ENCODE measurements around the gene ITIH5.

ITIH5 gene

DNA sequence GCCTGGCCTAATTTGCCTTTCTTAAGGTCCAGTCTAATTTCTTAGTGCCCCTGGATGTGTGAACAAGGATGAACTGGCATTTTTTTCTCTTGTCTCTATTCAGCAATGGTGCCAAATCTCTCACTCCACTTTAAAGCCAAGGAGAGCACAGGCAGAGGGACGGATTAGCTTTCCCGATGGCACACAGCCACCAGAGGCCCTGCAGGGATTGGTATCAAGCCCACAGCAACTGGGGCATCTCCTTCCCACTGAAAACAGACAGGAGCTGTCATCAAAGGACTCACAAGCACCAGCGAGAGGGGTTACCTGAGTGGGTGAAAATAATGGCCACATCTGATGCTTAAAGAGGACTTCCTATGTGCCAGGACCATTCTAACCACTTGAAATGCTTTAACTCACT, 83.1 kb downstream of the ITIH5 start:
- no peak for DNase-seq (ENCODE audit: low read depth in 2 of 2)

DNA sequence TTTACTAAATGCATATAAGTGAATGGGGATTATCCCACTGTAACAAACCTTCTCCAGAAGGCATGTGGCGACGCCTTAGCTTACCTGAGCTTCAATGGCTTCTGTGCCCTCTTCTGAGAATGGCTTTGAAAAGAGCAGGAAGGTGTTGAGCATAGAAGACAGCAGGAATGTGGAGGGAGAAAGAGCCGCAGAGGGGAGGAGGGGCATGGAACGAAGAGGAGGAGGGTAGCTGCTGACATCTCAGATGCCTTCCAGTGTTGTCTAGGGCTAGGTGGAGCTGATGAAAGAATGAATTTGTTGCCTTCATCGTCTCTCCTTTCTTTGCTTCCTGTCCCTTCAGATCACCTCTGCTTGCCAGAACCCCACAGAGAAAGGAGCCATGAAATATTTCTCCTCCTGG, 86.2 kb downstream of the ITIH5 start:
- DNase-seq (ENCODE audit: low read depth in 2 of 2), result no peak

DNA sequence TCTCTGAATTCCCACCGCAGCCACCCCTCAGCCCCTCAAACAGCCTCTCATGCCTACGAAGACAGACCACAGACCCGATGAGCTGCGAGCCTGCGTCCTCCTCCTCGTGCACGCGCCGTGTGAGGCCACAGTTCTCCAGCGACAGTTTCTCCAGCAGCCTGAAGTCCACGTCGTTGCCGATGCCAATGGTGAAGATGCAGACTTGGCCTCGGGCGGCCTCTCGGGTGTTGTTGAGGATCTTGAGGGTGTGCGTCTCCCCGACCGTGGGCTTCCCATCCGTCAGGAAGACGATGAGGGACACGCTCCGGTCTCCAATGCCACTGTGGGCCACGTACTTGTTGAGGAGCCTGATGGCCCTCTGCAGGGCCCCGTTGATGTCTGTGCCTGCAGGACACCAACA, 87.1 kb downstream of the ITIH5 start:
- DNase-seq (ENCODE audit: low read depth in 2 of 2), result no peak

DNA sequence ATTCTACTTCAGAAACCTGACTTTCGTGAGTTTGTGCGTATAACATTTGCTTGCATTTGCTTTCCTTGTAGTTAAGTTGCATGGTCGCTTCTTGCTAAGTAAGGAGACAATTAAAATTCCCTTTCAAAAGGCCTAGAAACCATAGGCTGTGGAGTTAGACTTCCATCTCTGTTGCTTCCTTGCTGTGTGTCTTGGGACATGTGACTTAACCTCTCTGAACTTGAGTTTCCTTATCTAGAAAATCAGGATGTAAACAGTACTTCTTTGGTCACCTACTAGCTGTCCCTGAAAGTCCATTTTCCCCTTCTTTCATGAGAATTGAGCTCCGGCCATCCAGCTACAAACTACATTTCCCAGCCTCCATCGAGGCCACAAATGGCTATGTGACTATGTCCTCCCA, 89.2 kb downstream of the ITIH5 start:
- DNase-seq (ENCODE audit: low read depth in 2 of 2), result no peak

DNA sequence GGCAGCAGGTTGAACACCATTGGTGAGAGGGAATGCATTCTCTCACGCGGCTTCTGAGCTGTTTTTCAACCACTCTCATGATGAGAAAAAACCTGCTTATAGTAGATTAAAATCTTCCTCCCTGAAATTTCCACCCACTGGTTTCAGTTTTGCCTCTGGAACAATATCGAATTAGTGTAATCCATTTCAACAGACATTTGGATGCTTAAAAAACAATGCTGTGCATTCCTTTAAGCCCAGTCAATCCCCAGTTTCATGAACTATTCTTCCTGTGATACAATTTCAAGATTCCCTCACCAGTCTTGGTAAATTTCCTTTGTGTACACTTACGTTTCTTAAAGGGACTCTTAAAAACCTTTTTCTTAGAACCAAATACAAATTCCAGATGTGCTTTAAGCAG, 89.6 kb downstream of the ITIH5 start:
- no peak for DNase-seq (ENCODE audit: low read depth in 2 of 2)

DNA sequence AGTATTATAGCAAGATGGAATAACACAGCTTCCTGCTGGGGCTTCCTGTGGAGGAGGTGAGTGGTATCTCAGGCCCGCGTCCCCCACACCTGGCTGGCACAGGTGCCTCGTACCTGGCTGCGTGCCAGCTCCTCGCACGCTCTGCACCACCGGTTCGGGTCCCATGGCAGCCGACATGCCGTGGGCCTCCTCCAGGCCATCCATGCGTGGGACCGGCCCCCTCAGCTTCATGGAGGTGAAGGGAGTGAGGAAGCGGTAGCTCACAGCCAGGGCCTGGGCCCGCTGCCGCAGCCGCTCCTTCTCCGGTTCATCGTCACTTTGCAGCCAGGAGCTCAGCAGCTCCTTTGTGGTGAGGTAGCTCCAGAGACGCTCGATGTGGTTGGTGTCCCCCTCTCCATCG, 90.4 kb downstream of the ITIH5 start:
- DNase-seq (ENCODE audit: low read depth in 2 of 2), result no peak

DNA sequence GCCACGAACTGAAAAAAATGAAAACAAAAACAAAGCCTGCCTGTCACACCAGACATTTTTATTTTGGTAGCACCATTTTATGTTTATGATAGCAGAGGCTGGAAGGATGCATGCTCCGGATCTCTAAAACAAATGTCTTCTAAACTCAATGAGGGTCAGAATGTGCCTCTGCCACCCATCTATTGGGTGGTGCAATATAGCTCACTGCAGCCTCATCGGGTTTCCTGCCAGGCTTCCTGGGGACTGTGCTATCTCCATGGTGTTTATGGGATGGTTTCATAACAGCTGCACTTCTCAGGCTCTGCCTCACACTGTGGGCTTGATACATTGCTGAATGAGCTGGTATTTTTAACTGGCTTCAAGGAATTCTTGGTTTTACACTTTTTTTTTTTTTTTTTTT, 94.4 kb downstream of the ITIH5 start:
- no peak for DNase-seq (ENCODE audit: low read depth in 2 of 2)

DNA sequence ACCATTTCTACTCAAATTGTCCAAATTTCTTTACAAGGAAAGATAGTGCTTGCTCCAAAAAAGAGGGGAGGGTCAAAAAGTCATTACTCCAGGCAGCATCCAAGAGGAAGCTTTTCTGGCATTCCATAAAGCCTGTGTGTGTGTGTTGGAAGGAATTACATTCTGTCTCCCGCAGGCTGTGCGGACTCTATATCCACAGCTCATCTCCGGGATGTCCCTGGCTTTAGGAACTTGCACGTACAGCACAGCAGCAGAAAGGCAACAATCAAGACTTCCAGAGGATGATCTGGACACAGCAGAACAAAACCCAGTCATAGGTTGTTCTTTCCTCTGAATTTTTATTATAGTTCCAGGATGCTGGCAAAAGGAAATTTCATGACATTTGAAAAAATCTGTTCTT, 94.8 kb downstream of the ITIH5 start:
- no peak for DNase-seq (ENCODE audit: low read depth in 2 of 2)

DNA sequence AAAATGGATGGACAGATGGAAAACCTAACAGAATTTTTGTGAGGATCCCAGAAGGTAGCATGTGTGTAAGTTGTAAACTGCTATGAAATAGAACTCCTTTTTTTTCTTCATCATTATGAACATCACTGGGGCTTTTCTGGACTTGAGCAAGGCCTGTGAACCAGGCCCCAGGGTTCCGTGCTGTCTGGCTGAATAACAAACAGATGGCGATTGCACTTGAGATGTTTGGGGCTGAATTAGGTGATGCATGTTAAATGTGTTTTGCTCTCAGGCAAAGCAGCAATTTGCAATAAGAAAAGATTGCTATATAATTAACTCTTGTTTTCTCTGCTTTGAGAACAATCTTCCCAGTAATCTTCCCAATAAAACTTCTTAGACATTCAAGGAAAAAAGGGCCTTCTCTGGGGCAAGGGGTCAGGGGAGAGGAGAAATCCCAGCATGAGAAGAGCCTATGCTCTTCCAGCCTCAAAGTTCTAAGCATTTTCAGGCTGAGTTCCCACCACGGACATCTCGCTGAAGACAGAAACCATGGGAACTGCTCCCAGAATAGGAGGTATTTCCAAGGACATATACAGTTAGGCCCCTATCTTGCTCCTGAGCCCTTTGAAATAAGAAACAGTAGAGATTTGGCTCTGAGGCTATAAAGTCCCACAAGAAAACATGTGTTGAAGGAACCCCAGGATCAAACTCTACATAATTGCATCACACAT, 98.7 kb downstream of the ITIH5 start:
- DNase-seq (ENCODE audit: low read depth in 2 of 2), result no peak

DNA sequence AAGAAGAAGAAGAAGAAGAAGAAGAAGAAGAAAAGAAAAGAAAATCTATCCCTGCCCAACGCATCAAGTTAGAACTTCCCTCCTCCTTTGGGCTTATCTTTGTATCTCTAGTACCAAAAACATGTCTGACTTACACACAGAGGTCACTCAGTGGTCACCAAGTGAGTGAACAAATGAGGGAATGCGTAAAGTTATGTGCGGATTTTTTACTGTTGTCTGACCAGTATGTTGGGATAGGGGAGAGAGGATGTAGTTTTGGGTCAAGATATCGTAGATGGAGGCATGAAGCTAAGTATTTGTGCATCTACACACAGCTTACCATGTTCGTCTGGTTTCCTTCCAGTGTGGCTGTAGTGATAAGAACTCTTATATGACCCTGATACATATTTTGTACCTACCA, 99.9 kb downstream of the ITIH5 start:
- no peak for DNase-seq (ENCODE audit: low read depth in 2 of 2)

DNA sequence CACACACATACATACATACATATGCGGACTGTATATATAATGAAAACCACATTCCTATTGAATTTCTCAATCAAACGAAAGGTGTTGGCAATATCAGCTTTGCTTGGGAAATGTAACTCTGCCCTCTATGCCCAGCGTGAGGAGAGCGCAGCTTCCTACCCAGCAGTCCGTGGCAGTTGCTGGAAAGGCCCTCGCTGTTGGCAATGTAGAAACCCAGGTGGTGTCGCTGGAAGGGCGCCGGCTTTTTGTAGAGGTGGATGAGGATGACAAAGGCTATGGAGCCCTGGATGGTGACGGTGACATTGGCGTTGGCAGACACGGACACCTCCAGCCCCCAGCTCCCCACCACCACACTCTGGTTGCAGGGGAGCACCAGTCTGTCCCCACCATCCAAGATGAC, 100.9 kb downstream of the ITIH5 start:
- no peak for DNase-seq (ENCODE audit: low read depth in 2 of 2)

DNA sequence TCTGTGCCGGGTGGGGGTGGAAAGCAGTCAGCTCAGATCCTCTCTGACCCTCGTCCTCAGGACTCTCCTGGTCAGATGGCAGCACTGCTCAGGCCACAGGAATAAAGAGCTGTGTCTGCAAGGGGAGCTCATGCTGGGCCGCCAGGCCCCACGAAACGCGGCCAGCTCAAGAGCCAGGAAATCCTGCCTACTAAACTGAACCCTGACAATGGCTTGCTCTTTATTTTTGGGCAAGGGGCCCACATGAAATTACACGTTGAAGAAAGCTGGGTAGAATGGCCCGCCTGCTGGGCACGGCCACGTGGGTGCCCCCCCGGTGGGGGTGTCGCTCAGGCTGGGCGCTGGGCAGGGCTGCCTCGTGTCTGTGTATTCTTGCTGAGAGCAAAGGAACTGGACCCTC, 103.0 kb downstream of the ITIH5 start:
- DNase-seq (ENCODE audit: low read depth in 2 of 2), result no peak

DNA sequence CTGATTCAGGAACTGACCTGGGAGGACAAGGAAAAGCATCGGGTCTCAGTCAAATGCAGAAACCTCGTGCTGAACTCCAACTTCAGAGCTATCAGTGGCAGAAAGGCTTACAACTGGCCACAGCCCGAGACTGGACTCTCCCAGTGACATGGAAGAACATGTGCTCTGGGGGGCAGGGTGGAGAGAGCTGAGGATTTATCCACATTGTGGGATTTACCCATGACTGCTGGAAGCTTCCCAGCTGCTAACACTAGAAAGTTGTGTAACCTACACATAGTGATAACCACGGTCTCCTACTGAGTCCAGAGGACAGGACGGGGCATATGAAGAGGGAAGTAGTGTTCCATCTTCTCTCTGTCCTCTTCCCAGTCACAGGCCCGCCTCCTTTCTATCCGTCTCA, 103.4 kb downstream of the ITIH5 start:
- DNase-seq (ENCODE audit: low read depth in 2 of 2), result no peak

DNA sequence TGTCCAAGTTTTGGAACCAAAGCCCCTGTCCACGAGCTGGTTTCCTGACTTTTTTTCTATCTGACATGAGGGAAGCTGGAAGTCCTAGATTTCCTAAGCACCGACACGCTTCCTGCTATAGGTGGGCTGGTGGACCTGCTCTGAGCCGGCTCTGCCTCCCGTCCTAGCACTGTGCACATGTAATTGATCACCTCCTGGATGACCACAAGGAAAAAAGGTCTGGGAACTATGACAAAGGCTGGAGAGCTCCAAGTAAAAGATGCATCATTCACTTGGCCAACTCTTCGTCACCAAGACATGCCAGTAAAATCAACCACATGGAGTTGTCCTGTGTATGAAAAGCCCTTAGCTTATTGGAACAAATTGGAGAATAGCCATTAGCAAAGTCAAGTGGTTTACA, 104.8 kb downstream of the ITIH5 start:
- DNase-seq (ENCODE audit: low read depth in 2 of 2), result no peak

DNA sequence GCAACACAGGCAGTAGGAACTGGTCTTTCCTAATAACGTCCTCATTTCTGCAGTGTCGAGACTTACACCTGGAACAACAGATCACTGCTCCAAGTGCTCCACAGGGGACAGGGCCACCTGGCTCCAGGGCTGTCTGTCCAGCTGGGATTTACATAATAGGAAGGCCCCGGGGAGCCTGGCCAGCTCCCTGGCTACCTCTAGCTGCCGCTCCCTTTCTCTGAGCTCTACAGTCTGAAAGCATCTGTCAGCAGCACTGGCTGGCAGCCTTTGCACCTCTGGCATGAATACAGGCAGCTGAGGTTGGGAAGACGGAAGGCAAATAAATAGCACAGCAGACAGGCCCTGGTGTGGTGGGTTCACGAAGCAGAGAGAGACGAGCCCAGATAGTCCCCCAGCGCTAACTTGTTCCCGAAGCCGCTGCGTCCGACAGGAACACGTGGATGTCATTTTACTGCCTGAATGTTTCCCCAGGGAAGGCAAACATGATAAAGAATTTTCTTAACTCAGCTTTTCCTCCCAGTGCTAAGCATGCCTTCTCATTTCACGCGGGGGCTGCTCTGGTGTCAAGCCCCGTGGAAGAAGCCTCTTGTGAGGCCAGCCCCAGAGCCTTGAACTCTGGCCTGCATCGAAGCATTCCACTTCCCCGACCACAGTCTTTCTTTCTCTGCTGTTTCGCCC, 105.4 kb downstream of the ITIH5 start:
- no peak for DNase-seq (ENCODE audit: low read depth in 2 of 2)

DNA sequence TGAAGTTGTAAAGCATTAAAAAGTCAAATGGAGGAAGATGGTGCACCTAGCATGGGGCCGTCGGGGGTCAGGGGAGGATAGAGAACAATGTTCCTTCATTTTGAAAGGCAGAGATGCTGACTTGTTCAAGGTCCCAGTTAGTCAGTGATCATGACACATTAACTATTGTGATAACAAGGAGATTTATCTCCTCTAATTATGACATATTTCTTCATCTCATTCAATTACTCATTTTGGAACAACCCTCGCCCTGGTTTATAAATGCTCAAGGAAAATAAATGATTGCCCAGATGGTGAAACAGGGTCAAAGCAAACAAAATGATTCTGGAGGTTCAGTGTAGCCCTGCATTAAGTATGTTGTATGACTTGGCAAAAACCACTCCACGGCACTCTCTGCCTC, 106.2 kb downstream of the ITIH5 start:
- no peak for DNase-seq (ENCODE audit: low read depth in 2 of 2)

DNA sequence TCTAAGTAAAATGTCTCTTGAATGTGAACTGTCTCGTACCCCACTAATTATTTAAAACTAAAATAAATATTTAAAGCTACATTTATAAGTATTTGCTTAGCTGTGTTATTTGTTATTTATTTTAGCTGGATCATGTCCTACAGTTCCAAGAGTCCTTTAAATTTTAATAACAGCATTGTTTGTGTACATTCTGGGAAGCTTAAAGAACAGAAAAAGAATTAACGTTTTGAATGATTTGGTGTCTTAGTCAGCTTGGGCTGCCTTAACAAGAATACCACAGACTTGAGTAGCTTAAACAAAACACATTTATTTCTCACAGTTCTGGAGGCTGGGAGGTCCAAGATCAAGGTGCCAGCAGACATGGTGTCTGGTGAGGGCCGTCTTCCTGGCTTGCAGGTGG, 107.4 kb downstream of the ITIH5 start:
- no peak for DNase-seq (ENCODE audit: low read depth in 2 of 2)

DNA sequence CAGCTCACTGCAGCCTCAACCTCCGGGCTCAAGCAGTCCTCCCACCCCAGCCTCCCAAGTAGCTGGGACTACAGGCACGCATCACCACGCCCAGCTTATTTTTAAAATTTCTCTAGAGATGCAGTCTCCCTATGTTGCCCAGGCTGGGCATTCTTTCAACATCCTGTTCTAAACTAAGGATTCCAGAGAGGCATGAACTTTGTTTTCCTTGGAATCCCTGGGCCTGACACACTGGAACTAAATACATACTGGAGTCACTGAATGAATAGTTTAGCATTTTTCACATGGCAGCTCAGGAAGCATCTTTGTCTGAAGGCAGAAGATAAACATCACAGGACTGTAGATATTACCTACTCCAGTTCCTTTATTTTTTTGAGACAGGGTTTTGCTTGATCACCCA, 108.7 kb downstream of the ITIH5 start:
- DNase-seq (ENCODE audit: low read depth in 2 of 2), result no peak

DNA sequence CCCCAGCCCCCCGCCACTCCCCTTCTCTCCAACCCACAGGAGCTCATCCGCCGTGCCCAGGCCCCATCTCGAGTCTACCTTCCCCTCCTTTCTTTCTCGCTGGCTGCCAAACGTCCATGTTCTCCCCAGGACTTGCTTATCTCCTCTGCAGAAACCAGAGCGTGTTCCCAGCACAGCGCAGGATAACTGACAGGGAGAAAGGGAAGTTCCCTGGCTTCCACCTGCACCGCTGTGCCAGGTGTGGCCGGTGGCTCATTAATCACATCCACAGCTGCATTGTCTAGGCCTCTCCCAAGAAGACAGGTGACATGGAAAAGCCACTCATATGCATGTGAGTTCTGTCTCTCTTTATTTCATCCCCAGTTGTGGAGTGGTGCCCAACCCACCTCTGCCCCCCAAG, 113.2 kb downstream of the ITIH5 start:
- no peak for DNase-seq (ENCODE audit: low read depth in 2 of 2)

DNA sequence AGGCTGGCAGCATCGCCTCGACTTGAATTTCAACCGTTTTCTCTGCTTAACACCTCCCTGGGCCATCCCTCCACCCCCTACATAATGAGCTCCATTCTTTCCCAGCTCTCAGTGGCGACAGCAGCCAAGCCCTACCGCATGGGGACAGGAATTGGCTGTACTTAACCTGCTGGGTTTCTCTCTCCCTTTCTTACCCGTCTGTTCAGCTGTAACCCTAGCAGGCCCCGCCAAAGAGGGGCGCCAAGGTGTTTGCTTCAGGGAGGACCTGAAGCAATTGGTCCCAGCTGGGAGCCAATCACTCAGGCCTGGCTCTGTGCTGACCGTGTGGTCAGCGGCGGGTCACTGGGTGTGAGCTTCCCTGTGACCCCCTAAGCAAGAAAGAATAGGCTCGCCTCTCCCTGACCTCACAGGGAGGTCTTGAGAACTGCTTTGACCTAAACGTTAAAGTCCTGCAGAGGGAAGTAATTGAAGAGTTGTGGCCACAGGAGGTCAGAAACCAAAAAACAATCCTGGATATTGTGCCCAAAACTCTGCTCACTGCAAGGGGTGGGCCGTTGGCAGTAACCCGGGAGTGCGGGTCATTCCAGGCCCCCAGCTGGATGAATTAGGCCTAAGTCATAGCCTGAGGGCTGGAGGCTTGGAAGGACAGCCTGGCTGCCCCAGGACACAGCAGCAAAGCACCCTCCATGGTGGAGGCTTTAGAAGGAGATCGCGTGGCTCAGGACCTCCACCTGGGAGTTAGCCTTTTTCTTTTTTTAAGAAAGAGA, 114.6 kb downstream of the ITIH5 start:
- no peak for DNase-seq (ENCODE audit: low read depth in 2 of 2)

DNA sequence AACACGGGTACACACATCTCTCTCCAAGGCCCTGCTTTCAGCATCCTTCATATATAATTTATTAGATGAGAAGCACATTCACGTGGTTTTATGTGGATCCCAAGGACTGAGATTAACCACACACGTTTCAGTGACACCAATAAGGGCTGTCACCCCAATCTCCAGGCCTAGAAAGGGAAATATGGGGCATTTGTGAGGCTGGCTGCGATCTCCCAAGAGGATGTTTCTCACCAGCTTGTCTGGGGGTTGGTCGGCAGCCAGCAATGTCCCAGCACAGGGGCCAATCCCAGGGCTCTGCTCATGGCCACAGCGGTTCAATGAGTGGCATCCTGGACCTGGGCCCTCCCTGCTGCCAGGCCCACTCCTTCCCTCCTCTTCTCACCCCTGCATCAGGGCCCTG, 115.5 kb downstream of the ITIH5 start:
- DNase-seq (ENCODE audit: low read depth in 2 of 2), result no peak

DNA sequence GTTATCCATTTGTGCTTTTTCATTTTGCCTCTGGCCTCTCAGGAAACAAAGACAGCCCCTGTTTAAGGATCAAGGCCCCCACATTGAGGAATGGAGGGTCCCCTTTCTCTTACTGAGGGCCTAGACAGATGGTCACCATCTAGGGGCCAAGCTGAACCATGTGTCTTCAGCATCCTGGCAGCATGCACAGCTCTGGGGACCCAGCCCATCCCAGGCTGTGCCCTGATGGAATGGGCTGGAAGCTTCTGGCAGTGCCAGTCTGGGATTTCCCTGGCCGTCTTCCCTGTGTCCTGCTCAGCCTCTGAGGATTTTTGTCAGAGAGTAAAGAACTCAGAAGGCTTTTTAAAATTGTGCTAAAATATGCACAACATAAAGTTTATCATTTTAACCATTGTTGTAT, 116.8 kb downstream of the ITIH5 start:
- no peak for DNase-seq (ENCODE audit: low read depth in 2 of 2)

DNA sequence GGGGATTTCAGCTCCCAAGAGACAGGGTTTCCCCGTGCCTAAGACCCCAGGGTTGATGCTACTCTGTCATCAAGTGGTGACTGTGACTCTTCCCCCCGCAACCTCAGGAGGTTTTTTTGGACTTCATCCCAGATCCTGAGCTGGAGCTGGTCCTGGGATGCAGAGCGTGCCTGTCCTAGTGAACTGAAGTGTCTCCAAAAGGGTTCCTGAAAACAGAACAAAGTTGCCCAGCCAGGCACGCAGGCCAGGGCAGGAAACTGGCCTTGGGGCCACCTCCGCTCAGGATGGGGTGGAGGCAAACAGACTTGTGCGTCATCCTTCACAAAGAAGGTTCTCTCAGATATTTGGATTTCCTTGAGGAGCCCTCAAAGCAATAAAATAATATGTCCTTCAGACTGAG, 118.9 kb downstream of the ITIH5 start:
- DNase-seq (ENCODE audit: low read depth in 2 of 2), result no peak

All from stimulated activated CD4-positive, alpha-beta T cell treated with anti-CD3 and anti-CD28 coated beads, Interleukin-4, amount 100 ng/mL, for 48 hours (primary cell).